A549 (cell line): ENCODE measurements around the gene GBP7. TPM values are rescaled to one million over a fixed set of nuclear protein-coding genes. Genes with fewer than 3 reads are reported as not detected.

Experiments used
- ATAC-seq, 2 experiments: fragments of 200-7000 bp in 1 of 2; fragments of >200 bp in 1 of 2; cut with Nextera tagmentation in 1 of 2; cut with Tn5 transposase in 1 of 2; 3 replicates each; pipeline versions ENCODE4 v1.8.0 to v1.9.1; 2018 to 2020; ENCODE audit warnings: mild to moderate bottlenecking in 1 of 2, moderate library complexity in 1 of 2
- CTCF ChIA-PET: fragments of 300-600 bp; sonication (Branson Sonifier 250); formaldehyde crosslinking; extraction: SDS; loops from one replicate; lab custom pipeline; 2021; ENCODE audit warnings: antibody characterized with exemption, inconsistent platforms; lab: Yijun Ruan, JAX
- POLR2A ChIA-PET: fragments of 350-600 bp; formaldehyde crosslinking; extraction: SDS; loops from one replicate; lab custom pipeline; 2021; ENCODE audit warnings: antibody characterized with exemption, inconsistent platforms; lab: Yijun Ruan, JAX
- DNase-seq, 2 experiments: peaks; one replicate each; pipeline versions ENCODE4 v3.0.0 to v3.0.0-alpha.2; 2011 to 2016; ENCODE audit warnings: low read depth in 1 of 2, low spot score in 1 of 2
- FAIRE-seq: peaks from 2 replicates; lab custom pipeline; 2011; peaks lifted over from hg19 to GRCh38; lab: Jason Lieb, UNC
- H3K27ac ChIP-seq, 2 experiments: fragments of >200 bp; sonication (Bioruptor Twin); formaldehyde crosslinking; 3 replicates each; pipeline ENCODE4 v1.5.1; 2016 to 2017
- H3K4me1 ChIP-seq: fragments of >200 bp; sonication (Bioruptor Twin); formaldehyde crosslinking; 3 replicates; pipeline ENCODE4 v1.6.1; 2016
- H3K4me2 ChIP-seq: fragments of >200 bp; sonication (Bioruptor Twin); formaldehyde crosslinking; 3 replicates; pipeline ENCODE4 v1.6.1; 2016
- H3K4me3 ChIP-seq: fragments of >200 bp; sonication (Bioruptor Twin); formaldehyde crosslinking; 3 replicates; pipeline ENCODE4 v1.5.1; 2016
- H3K9me3 ChIP-seq: fragments of >200 bp; sonication (Bioruptor Twin); formaldehyde crosslinking; 3 replicates; pipeline ENCODE4 v1.6.1; 2016
- ATOH8 ChIP-seq: fragments of 250-450 bp; sonication (Bioruptor Pico); IDR thresholded peaks from 2 replicates; pipeline ENCODE4 v1.5.0; 2020; ENCODE audit warnings: low read depth, mild to moderate bottlenecking, moderate library complexity
- BHLHE40 ChIP-seq: IDR thresholded peaks from 2 replicates; pipeline ENCODE4 v1.6.1; 2012; ENCODE audit warnings: low read depth, low read length, inconsistent platforms
- CBX2 ChIP-seq: fragments of 200-600 bp; sonication (generic); IDR thresholded peaks from 2 replicates; pipeline ENCODE4 v1.6.1; 2016; ENCODE audit warnings: low read depth, mild to moderate bottlenecking, borderline replicate concordance
- CEBPB ChIP-seq, 2 experiments: fragments of >200 bp in 1 of 2; sonication (Bioruptor Twin) in 1 of 2; formaldehyde crosslinking in 1 of 2; IDR thresholded peaks; 2 replicates each; pipeline ENCODE4 v1.6.1; 2012 to 2016
- CHD2 ChIP-seq: fragments of 150-350 bp; IDR thresholded peaks from 2 replicates; pipeline ENCODE4 v1.6.1; 2014; ENCODE audit warnings: low read length; ENCODE audit not compliant: partially characterized antibody
- EHF ChIP-seq: fragments of 250-450 bp; sonication (Bioruptor Pico); IDR thresholded peaks from 2 replicates; pipeline ENCODE4 v1.5.0; 2020; ENCODE audit warnings: mild to moderate bottlenecking
- FOSL2 ChIP-seq, 2 experiments: fragments of 450-650 bp in 1 of 2; fragments of >200 bp in 1 of 2; sonication (Bioruptor Twin) in 1 of 2; formaldehyde crosslinking; IDR thresholded peaks; 2 replicates each; pipeline versions ENCODE4 v1.5.0 to v1.6.1; 2016 to 2020; ENCODE audit warnings: mild to moderate bottlenecking in 1 of 2, moderate library complexity in 1 of 2
- HOXB13 ChIP-seq: fragments of 250-450 bp; sonication (Bioruptor Pico); IDR thresholded peaks from 2 replicates; pipeline ENCODE4 v1.5.0; 2020; ENCODE audit warnings: low read depth, mild to moderate bottlenecking, moderate library complexity
- HOXB5 ChIP-seq: fragments of 250-450 bp; sonication (Bioruptor Pico); IDR thresholded peaks from 2 replicates; pipeline ENCODE4 v1.5.0; 2020; ENCODE audit warnings: mild to moderate bottlenecking, moderate library complexity
- JUN ChIP-seq, 2 experiments: fragments of >200 bp; sonication (Bioruptor Twin); formaldehyde crosslinking; IDR thresholded peaks; 2 replicates in 1 of 2; 3 replicates in 1 of 2; pipeline ENCODE4 v1.6.1; 2016 to 2017
- MAFK ChIP-seq: fragments of 450-650 bp; IDR thresholded peaks from 2 replicates; pipeline ENCODE4 v1.6.1; 2014; ENCODE audit not compliant: partially characterized antibody
- POLR2AphosphoS2 ChIP-seq: conservative IDR thresholded peaks from 2 replicates; pipeline ENCODE4 v1.6.1; 2012; ENCODE audit warnings: low read length, improper control_type of control experiment, inconsistent platforms
- RARB ChIP-seq: fragments of 250-450 bp; sonication (Bioruptor Pico); IDR thresholded peaks from 2 replicates; pipeline ENCODE4 v1.8.0; 2021; ENCODE audit warnings: mild to moderate bottlenecking, moderate library complexity
- RCOR1 ChIP-seq: fragments of 150-350 bp; IDR thresholded peaks from 2 replicates; pipeline ENCODE4 v1.6.1; 2014; ENCODE audit warnings: antibody characterized with exemption, low read length, low read depth
- REST ChIP-seq: fragments of 200-600 bp; sonication (generic); IDR thresholded peaks from 2 replicates; pipeline ENCODE4 v1.6.1; 2016; ENCODE audit warnings: antibody characterized with exemption, mild to moderate bottlenecking, moderate library complexity
- RNF2 ChIP-seq: fragments of 200-600 bp; sonication (generic); IDR thresholded peaks from 2 replicates; pipeline ENCODE4 v1.6.1; 2016; ENCODE audit warnings: low read depth, mild to moderate bottlenecking, antibody characterized with exemption, moderate library complexity, borderline replicate concordance
- SMC3 ChIP-seq: fragments of >200 bp; sonication (Bioruptor Twin); formaldehyde crosslinking; IDR thresholded peaks from 3 replicates; pipeline ENCODE4 v1.6.1; 2018; ENCODE audit warnings: inconsistent platforms
- TFCP2L1 ChIP-seq: fragments of 250-450 bp; sonication (Bioruptor Pico); IDR thresholded peaks from 2 replicates; pipeline ENCODE4 v1.5.0; 2021; ENCODE audit warnings: mild to moderate bottlenecking
- USF2 ChIP-seq: fragments of 450-650 bp; IDR thresholded peaks from 2 replicates; pipeline ENCODE4 v1.6.1; 2014; ENCODE audit warnings: antibody characterized with exemption
- ZC3H11A ChIP-seq: fragments of 450-650 bp; IDR thresholded peaks from 2 replicates; pipeline ENCODE4 v1.6.1; 2014; ENCODE audit warnings: antibody characterized with exemption, mild to moderate bottlenecking
- ZNF302 ChIP-seq: fragments of 250-450 bp; sonication (Bioruptor Pico); IDR thresholded peaks from 2 replicates; pipeline ENCODE4 v1.9.0; 2021; ENCODE audit warnings: inconsistent platforms, mild to moderate bottlenecking, moderate library complexity
- ZSCAN20 ChIP-seq: fragments of 250-450 bp; sonication (Bioruptor Pico); IDR thresholded peaks from 2 replicates; pipeline ENCODE4 v1.8.0; 2022; ENCODE audit warnings: mild to moderate bottlenecking, moderate library complexity
- WGBS: methylation state at CpG from one replicate; pipeline ENCODE4 v1.1.6; 2017; ENCODE audit errors: missing lambda C conversion rate; 5-methylcytosine and 5-hydroxymethylcytosine counted together
- polyA plus RNA-seq, 4 experiments: library from polyadenylated mRNA; depleted of rRNA in 3 of 4; stranded (reverse); fragments of >200 nt; fragmentation: RNase III in 1 of 4; extraction: RNeasy Plus Mini Kit Qiagen cat#74134 plus additional on column Dnase treatment in 1 of 4; gene quantifications; 2 replicates in 3 of 4; 3 replicates in 1 of 4; pipeline ENCODE4 v1.2.3, GENCODE V29; 2011 to 2017

The GBP7 gene
- polyA plus RNA-seq, 2 of the 4 experiments (the other 2 are of a cell fraction) = not detected

GRCh38 chr1:89147678-89148658 is 27.8 kb downstream of the GBP7 start (continued):
- no peak for TF ChIP-seq ATOH8 (CRISPR knock-in tag)
- TF ChIP-seq RARB = no peak
- no peak for TF ChIP-seq FOSL2 (IDR thresholded peaks at IDR 0.05)
- TF ChIP-seq FOSL2 (CRISPR knock-in tag; IDR thresholded peaks at IDR 0.05) = no peak

DNA sequence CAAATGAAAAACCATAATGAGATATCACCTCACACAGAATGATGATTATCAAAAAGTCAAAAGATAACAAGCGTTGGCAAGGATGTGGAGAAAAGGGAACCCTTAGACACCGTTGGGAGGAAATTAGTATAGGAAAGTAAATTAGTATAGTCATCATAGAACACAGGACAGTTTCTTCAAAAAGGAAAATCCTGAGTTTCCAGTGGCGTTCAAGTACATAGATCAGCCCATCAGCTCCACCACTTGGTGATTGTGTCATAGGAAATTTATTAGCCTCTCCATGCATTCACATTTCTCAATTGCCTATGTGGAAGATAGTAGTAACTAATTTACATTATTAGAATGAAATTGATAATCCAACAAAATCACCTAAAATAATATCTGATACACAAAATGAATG is 29.1 kb downstream of the GBP7 start:
- WGBS = 45% methylated on average over 3 of the region's 3 CpGs
- FAIRE-seq = no peak
- Histone ChIP-seq H3K4me3 (no peak overlapping the region), H3K4me2 (no peak overlapping the region), H3K9me3 (no peaks in the 10 kb centered on the region), H3K27ac (no peak overlapping the region), H3K4me1 (no peaks in the 10 kb centered on the region)
- no peak for TF ChIP-seq CBX2
- TF ChIP-seq ZNF302 (CRISPR knock-in tag) = no peak
- no peak for TF ChIP-seq REST
- TF ChIP-seq POLR2AphosphoS2 = no peak
- ChIA-PET CTCF (no interaction called here), POLR2A (no interaction called here)
- no peak for ATAC-seq
- no peak for DNase-seq

GRCh38 chr1:89143484-89143883 is 32.3 kb downstream of the GBP7 start:
- WGBS = 35% methylated on average over 2 of the region's 2 CpGs
- H3K9me3 ChIP-seq = no peaks in the 10 kb centered on the region
- no peak overlapping the region for H3K4me2 ChIP-seq
- no peak overlapping the region for H3K4me3 ChIP-seq
- no peaks in the 10 kb centered on the region for H3K4me1 ChIP-seq
- ChIA-PET CTCF (no interaction called here), POLR2A (no interaction called here)
- TF ChIP-seq RCOR1 = no peak
- no peak for TF ChIP-seq POLR2AphosphoS2
- TF ChIP-seq ZNF302 (CRISPR knock-in tag) = no peak
- TF ChIP-seq ZSCAN20 (CRISPR knock-in tag) = no peak
- TF ChIP-seq CEBPB (IDR thresholded peaks at IDR 0.05) = no peak
- TF ChIP-seq FOSL2 (IDR thresholded peaks at IDR 0.05) = no peak
- no peak for TF ChIP-seq FOSL2 (CRISPR knock-in tag; IDR thresholded peaks at IDR 0.05)
- TF ChIP-seq ZC3H11A = no peak
- TF ChIP-seq RNF2 = no peak
- TF ChIP-seq USF2 = no peak
- TF ChIP-seq MAFK = no peak
- TF ChIP-seq HOXB5 (CRISPR knock-in tag) = no peak
- TF ChIP-seq BHLHE40 = no peak
- no peak for TF ChIP-seq TFCP2L1
- TF ChIP-seq HOXB13 (CRISPR knock-in tag) = no peak
- no peak for TF ChIP-seq REST
- TF ChIP-seq JUN (IDR thresholded peaks at IDR 0.05) = no peak
- no peak for TF ChIP-seq SMC3
- no peak for TF ChIP-seq CBX2
- no peak for TF ChIP-seq CHD2
- TF ChIP-seq EHF (CRISPR knock-in tag) = no peak
- no peak for ATAC-seq
- no peak overlapping the region for H3K27ac ChIP-seq
- no peak for FAIRE-seq
- DNase-seq = no peak
